Fibroblast of lung (primary cell): ENCODE data around the gene CMTM3. TPM values are rescaled to one million over a fixed set of nuclear protein-coding genes. Genes with fewer than 3 reads are reported as not detected.

Source experiments
- DNase-seq, 2 donors: peaks; one replicate each; pipeline versions ENCODE4 v3.0.0 to v3.0.0-alpha.2; 2010; ENCODE audit warnings: low read depth in 2 of 2
- H2AFZ ChIP-seq: 2 replicates; pipeline ENCODE4 v1.5.1; 2012; ENCODE audit warnings: low read length, control low read depth, inconsistent platforms
- H3K27ac ChIP-seq: 2 replicates; pipeline ENCODE4 v1.5.1; 2011; ENCODE audit warnings: low read length, control low read depth; ENCODE audit not compliant: insufficient read depth
- H3K27me3 ChIP-seq: 2 replicates; pipeline ENCODE4 v1.5.1; 2011; ENCODE audit warnings: mild to moderate bottlenecking, low read length; ENCODE audit not compliant: control insufficient read depth, insufficient read depth
- H3K36me3 ChIP-seq: 2 replicates; pipeline ENCODE4 v1.5.1; 2011; ENCODE audit warnings: low read length; ENCODE audit not compliant: control insufficient read depth, insufficient read depth
- H3K4me1 ChIP-seq: 2 replicates; pipeline ENCODE4 v1.5.1; 2011; ENCODE audit warnings: low read length; ENCODE audit not compliant: control insufficient read depth, insufficient read depth; ENCODE audit errors: extremely low read depth
- H3K4me2 ChIP-seq: 2 replicates; pipeline ENCODE4 v1.5.1; 2011; ENCODE audit warnings: low read length, control low read depth; ENCODE audit not compliant: insufficient read depth; ENCODE audit errors: extremely low read depth
- H3K4me3 ChIP-seq, 4 experiments: fragments of 200-600 bp in 1 of 4; sonication (generic) in 1 of 4; replicated peaks in 1 of 4; 2 replicates each; pipeline ENCODE4 v1.5.1; 2011 to 2016; ENCODE audit warnings: low read length in 4 of 4, low read depth in 3 of 4, mild to moderate bottlenecking in 3 of 4, control low read depth in 2 of 4, inconsistent platforms in 1 of 4, mixed read lengths in 1 of 4; ENCODE audit not compliant: insufficient read depth in 1 of 4; ENCODE audit errors: control extremely low read depth in 1 of 4
- H3K79me2 ChIP-seq: 2 replicates; pipeline ENCODE4 v1.5.1; 2012; ENCODE audit warnings: mild to moderate bottlenecking, low read length, inconsistent platforms; ENCODE audit not compliant: control insufficient read depth, insufficient read depth
- H3K9ac ChIP-seq: 2 replicates; pipeline ENCODE4 v1.5.1; 2011; ENCODE audit warnings: mild to moderate bottlenecking, low read length, control low read depth; ENCODE audit not compliant: insufficient read depth
- H3K9me3 ChIP-seq: 2 replicates; pipeline ENCODE4 v1.5.1; 2012; ENCODE audit warnings: low read depth, low read length; ENCODE audit not compliant: control insufficient read depth, insufficient read depth
- H4K20me1 ChIP-seq: 2 replicates; pipeline ENCODE4 v1.5.1; 2011; ENCODE audit warnings: low read length; ENCODE audit not compliant: control insufficient read depth, insufficient read depth; ENCODE audit errors: extremely low read depth
- CTCF ChIP-seq, 2 donors: IDR thresholded peaks in 1 of 2; conservative IDR thresholded peaks in 1 of 2; 1 replicate in 1 of 2; 2 replicates in 1 of 2; pipeline ENCODE4 v1.5.1; 2011 to 2012; ENCODE audit warnings: low read length in 2 of 2, control low read depth in 1 of 2, inconsistent platforms in 1 of 2, low read depth in 1 of 2, mild to moderate bottlenecking in 1 of 2
- EZH2 ChIP-seq: IDR thresholded peaks from 2 replicates; pipeline ENCODE4 v1.5.1; 2012; ENCODE audit warnings: low read length, control low read depth, mild to moderate bottlenecking; ENCODE audit errors: missing control alignments
- polyA plus RNA-seq, 2 donors: library from polyadenylated mRNA; depleted of rRNA in 1 of 2; stranded (reverse) in 1 of 2; unstranded in 1 of 2; fragments of >200 nt; gene quantifications; 2 replicates each; pipeline ENCODE4 v1.2.1, GENCODE V29; 2011 to 2012; ENCODE audit warnings: missing spikeins in 1 of 2
- total RNA-seq: library from RNA; depleted of rRNA; stranded (reverse); fragments of >200 nt; gene quantifications from 2 replicates; pipeline ENCODE4 v1.2.1, GENCODE V29; 2014

Gene CMTM3
- total and polyA plus RNA-seq, 2 donors (not counting 1 experiment from before 2014, with no cell fraction given) = 10.1 to 18.6 TPM

- DNase-seq = no peak
These were observed 43.4 kb downstream of the CMTM3 start for GRCh38 chr16:66647866-66648265.

GRCh38 chr16:66649167-66649566 is 44.7 kb downstream of the CMTM3 start:
- H3K9me3 ChIP-seq = no peaks in the 10 kb centered on the region
- no peak overlapping the region for H3K4me2 ChIP-seq
- no peak for TF ChIP-seq EZH2
- TF ChIP-seq CTCF (conservative IDR thresholded peaks at IDR 0.05 in 1 of 2, IDR thresholded peaks at IDR 0.05 in 1 of 2; ENCODE audit: low read depth in 1 of 2, low read length in 2 of 2) = no peak

More at GRCh38 chr16:66647866-66648265, 43.4 kb downstream of the CMTM3 start:
- Histone ChIP-seq H3K79me2 (no peaks in the 10 kb centered on the region), H3K9ac (no peak overlapping the region), H3K4me3 (no peak overlapping the region), H2AFZ (no peak overlapping the region), H3K4me1 (peaks cover 6% of the 10 kb centered on the region), H3K27ac (no peak overlapping the region), H3K9me3 (no peaks in the 10 kb centered on the region), H3K36me3 (no peaks in the 10 kb centered on the region), H4K20me1 (no peaks in the 10 kb centered on the region), H3K27me3 (no peaks in the 10 kb centered on the region), H3K4me2 (no peak overlapping the region)
- no peak for TF ChIP-seq EZH2
- no peak for TF ChIP-seq CTCF (conservative IDR thresholded peaks at IDR 0.05 in 1 of 2, IDR thresholded peaks at IDR 0.05 in 1 of 2; ENCODE audit: low read depth in 1 of 2, low read length in 2 of 2)

GRCh38 chr16:66649636-66650205 is 45.2 kb downstream of the CMTM3 start:
- TF ChIP-seq EZH2 = no peak
- no peak for TF ChIP-seq CTCF (conservative IDR thresholded peaks at IDR 0.05 in 1 of 2, IDR thresholded peaks at IDR 0.05 in 1 of 2; ENCODE audit: low read depth in 1 of 2, low read length in 2 of 2)
- DNase-seq = no peak
- no peak overlapping the region for H3K9ac ChIP-seq
- H3K27ac ChIP-seq = no peak overlapping the region
- no peaks in the 10 kb centered on the region for H3K79me2 ChIP-seq
- no peaks in the 10 kb centered on the region for H3K36me3 ChIP-seq
- peaks cover 6% of the 10 kb centered on the region for H3K4me1 ChIP-seq
- no peaks in the 10 kb centered on the region for H4K20me1 ChIP-seq
- H3K27me3 ChIP-seq = no peaks in the 10 kb centered on the region
- H3K4me3 ChIP-seq = no peak overlapping the region
- no peaks in the 10 kb centered on the region for H3K9me3 ChIP-seq
- no peak overlapping the region for H3K4me2 ChIP-seq
- H2AFZ ChIP-seq = no peak overlapping the region

More at GRCh38 chr16:66649167-66649566, 44.7 kb downstream of the CMTM3 start:
- no peak for DNase-seq
- no peak overlapping the region for H3K4me3 ChIP-seq
- no peak overlapping the region for H2AFZ ChIP-seq
- no peak overlapping the region for H3K9ac ChIP-seq
- no peaks in the 10 kb centered on the region for H3K79me2 ChIP-seq
- no peaks in the 10 kb centered on the region for H3K36me3 ChIP-seq
- no peaks in the 10 kb centered on the region for H3K27me3 ChIP-seq
- H4K20me1 ChIP-seq = no peaks in the 10 kb centered on the region
- H3K27ac ChIP-seq = no peak overlapping the region
- peaks cover 6% of the 10 kb centered on the region for H3K4me1 ChIP-seq
